Loucy (cell line): Measurements from ENCODE around the gene DNAH17.

Experiments
- H2AFZ ChIP-seq: fragments of 200-600 bp; sonication (generic); 2 replicates; pipeline ENCODE4 v1.6.0; 2016; ENCODE audit warnings: antibody characterized with exemption, mild to moderate bottlenecking, low read length, moderate library complexity
- H3F3A ChIP-seq: fragments of 200-600 bp; 2 replicates; pipeline ENCODE4 v1.6.0; 2016; ENCODE audit warnings: antibody characterized with exemption, low read depth, mild to moderate bottlenecking
- H3K27me3 ChIP-seq: fragments of 200-600 bp; sonication (generic); 2 replicates; pipeline ENCODE4 v1.6.1; 2014; ENCODE audit warnings: low read length, mild to moderate bottlenecking; ENCODE audit not compliant: insufficient read depth, poor library complexity, severe bottlenecking
- H3K36me3 ChIP-seq: fragments of 200-600 bp; sonication (generic); 2 replicates; pipeline ENCODE4 v1.6.1; 2016; ENCODE audit warnings: low read length; ENCODE audit not compliant: insufficient read depth
- H3K4me1 ChIP-seq: fragments of 200-600 bp; sonication (generic); 2 replicates; pipeline ENCODE4 v1.5.1; 2014; ENCODE audit warnings: low read length, mild to moderate bottlenecking; ENCODE audit not compliant: insufficient read depth, poor library complexity, severe bottlenecking
- H3K4me2 ChIP-seq: fragments of 200-600 bp; sonication (generic); 2 replicates; pipeline ENCODE4 v1.6.0; 2014; ENCODE audit warnings: antibody characterized with exemption, low read length, low read depth, mild to moderate bottlenecking; ENCODE audit not compliant: poor library complexity, severe bottlenecking
- H3K4me3 ChIP-seq: fragments of 200-600 bp; sonication (generic); 2 replicates; pipeline ENCODE4 v1.5.1; 2014; ENCODE audit warnings: low read length, mild to moderate bottlenecking, mixed read lengths; ENCODE audit not compliant: poor library complexity, severe bottlenecking
- H3K79me2 ChIP-seq: fragments of 200-600 bp; sonication (generic); 2 replicates; pipeline ENCODE4 v1.6.1; 2014; ENCODE audit warnings: low read length; ENCODE audit not compliant: insufficient read depth
- H3K9ac ChIP-seq: fragments of 200-600 bp; sonication (generic); 2 replicates; pipeline ENCODE4 v1.6.0; 2014; ENCODE audit warnings: mild to moderate bottlenecking, low read depth, low read length, moderate library complexity; ENCODE audit not compliant: poor library complexity, severe bottlenecking
- H3K9me2 ChIP-seq: fragments of 200-600 bp; sonication (generic); replicated peaks from 2 replicates; pipeline ENCODE4 v1.6.1; 2016; ENCODE audit warnings: low read depth, low read length, mixed read lengths
- H3K9me3 ChIP-seq: fragments of 200-600 bp; sonication (generic); 2 replicates; pipeline ENCODE4 v1.6.1; 2014; ENCODE audit warnings: mild to moderate bottlenecking, antibody characterized with exemption, low read length, low read depth; ENCODE audit not compliant: insufficient read depth
- H4K20me1 ChIP-seq: fragments of 200-600 bp; sonication (generic); 2 replicates; pipeline ENCODE4 v1.6.0; 2014; ENCODE audit warnings: antibody characterized with exemption, low read length, mild to moderate bottlenecking; ENCODE audit not compliant: insufficient read depth, poor library complexity, severe bottlenecking
- CTCF ChIP-seq: fragments of 200-600 bp; sonication (generic); conservative IDR thresholded peaks from 2 replicates; pipeline ENCODE4 v1.5.1; 2014; ENCODE audit warnings: mild to moderate bottlenecking, antibody characterized with exemption, low read length
- EZH2phosphoT487 ChIP-seq: fragments of 200-600 bp; IDR thresholded peaks from 2 replicates; pipeline ENCODE4 v1.6.1; 2018; ENCODE audit warnings: antibody characterized with exemption, mild to moderate bottlenecking, moderate library complexity, borderline replicate concordance

DNAH17 gene

DNA sequence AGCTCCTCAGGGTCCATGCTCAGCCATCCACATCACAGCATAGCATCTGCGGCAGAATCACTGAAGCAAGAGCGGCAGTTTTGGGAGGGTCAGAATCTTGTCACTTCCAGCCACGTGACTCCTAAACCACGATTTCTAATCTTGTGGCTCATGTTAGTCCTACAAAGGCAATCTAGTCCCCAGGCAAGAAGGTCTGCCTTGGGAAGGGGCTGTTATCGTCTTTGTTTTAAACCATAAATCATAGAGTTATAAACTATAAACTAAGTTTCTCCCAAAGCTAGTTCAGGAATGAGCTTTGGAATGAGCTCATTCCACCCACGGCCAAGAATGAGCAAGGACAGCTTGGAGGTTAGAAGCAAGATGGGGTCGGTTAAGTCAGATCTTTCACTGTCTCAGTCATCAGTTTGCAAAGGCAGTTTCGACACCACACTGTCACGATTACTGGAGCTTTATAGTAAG lies 20.8 kb upstream of the DNAH17 start:
- H3K9me2 ChIP-seq = no peaks in the 10 kb centered on the region
- no peaks in the 10 kb centered on the region for H3K79me2 ChIP-seq
- H3K4me2 ChIP-seq = peak overlapping the region; percentile 15
- no peak for TF ChIP-seq EZH2phosphoT487
- no peak for TF ChIP-seq CTCF
- no peaks in the 10 kb centered on the region for H3K9me3 ChIP-seq
- H2AFZ ChIP-seq = no peak overlapping the region
- H3K9ac ChIP-seq = no peak overlapping the region
- H3K4me3 ChIP-seq = no peak overlapping the region
- no peaks in the 10 kb centered on the region for H4K20me1 ChIP-seq
- H3K4me1 ChIP-seq = peaks cover 29% of the 10 kb centered on the region
- H3K36me3 ChIP-seq = no peaks in the 10 kb centered on the region
- no peaks in the 10 kb centered on the region for H3K27me3 ChIP-seq
- H3F3A ChIP-seq = no peaks in the 10 kb centered on the region

DNA sequence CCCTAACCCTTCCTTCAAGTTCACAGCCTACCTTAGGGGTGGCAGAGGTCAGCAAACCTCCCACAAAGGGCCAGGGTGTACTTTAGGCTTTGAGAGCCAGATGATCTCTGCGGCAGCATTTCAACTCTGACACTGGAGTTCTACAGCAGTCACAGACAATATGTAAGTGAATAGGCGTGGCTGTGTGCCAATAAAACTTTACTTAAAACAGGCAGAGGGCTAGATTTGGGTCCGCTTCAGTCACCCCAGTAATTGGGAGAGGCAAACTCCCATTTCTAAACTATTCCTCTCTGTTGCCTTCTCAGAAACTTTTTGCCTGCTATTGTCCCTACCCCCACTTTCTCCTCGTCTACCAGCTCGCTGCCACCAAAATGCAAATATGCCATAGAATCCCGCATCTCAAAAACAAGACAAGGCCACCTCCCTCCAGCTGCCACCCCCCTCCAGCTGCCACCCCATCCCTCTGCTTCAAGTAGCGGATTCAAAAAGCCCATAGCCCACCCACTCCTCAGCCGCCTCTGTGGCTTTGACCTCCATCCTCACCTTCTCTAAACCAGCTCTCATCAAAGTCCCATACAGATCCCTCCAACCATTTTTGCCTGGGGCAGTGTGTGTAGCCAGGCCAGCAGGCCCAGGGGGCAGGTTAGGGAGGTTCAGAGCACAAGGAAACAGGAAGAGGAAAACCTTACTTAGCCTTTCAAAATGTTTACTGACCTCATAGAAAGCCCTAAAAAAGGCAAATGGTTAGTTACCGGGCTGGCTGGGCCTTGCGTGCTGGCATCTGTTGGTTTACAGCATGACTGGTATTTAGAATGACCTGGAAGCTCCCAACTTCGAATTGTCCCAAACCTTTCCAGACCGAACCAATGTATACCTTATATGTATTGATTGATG lies 19.9 kb upstream of the DNAH17 start:
- Histone ChIP-seq H3F3A (no peaks in the 10 kb centered on the region), H3K4me2 (peak overlapping the region; percentile 15), H3K9me2 (no peaks in the 10 kb centered on the region), H3K36me3 (no peaks in the 10 kb centered on the region), H3K4me3 (no peak overlapping the region), H2AFZ (peak overlapping the region; percentile 71), H3K27me3 (no peaks in the 10 kb centered on the region), H3K79me2 (no peaks in the 10 kb centered on the region), H3K9me3 (no peaks in the 10 kb centered on the region), H3K9ac (no peak overlapping the region), H4K20me1 (no peaks in the 10 kb centered on the region), H3K4me1 (peaks cover 34% of the 10 kb centered on the region)
- no peak for TF ChIP-seq EZH2phosphoT487
- no peak for TF ChIP-seq CTCF

GRCh38 chr17:78595135-78595810 lies 18.1 kb upstream of the DNAH17 start:
- Histone ChIP-seq H2AFZ (no peak overlapping the region), H3K9ac (no peak overlapping the region)

More at GRCh38 chr17:78595135-78595810, 18.1 kb upstream of the DNAH17 start:
- no peaks in the 10 kb centered on the region for H3K9me3 ChIP-seq
- no peak overlapping the region for H3K4me2 ChIP-seq
- peaks cover 38% of the 10 kb centered on the region for H3K4me1 ChIP-seq
- no peaks in the 10 kb centered on the region for H3K36me3 ChIP-seq
- TF ChIP-seq EZH2phosphoT487 = no peak
- no peak for TF ChIP-seq CTCF
- no peaks in the 10 kb centered on the region for H3K27me3 ChIP-seq
- no peaks in the 10 kb centered on the region for H3F3A ChIP-seq
- H4K20me1 ChIP-seq = no peaks in the 10 kb centered on the region
- no peaks in the 10 kb centered on the region for H3K79me2 ChIP-seq
- no peak overlapping the region for H3K4me3 ChIP-seq
- no peaks in the 10 kb centered on the region for H3K9me2 ChIP-seq
